CD4-positive, alpha-beta T cell treated with Interferon gamma for 1 hour (primary cell): ENCODE data around the gene GUCY2C.

Source experiments
- DNase-seq: peaks from one replicate; pipeline ENCODE4 v3.0.0-alpha.2; 2020

GUCY2C gene

DNA sequence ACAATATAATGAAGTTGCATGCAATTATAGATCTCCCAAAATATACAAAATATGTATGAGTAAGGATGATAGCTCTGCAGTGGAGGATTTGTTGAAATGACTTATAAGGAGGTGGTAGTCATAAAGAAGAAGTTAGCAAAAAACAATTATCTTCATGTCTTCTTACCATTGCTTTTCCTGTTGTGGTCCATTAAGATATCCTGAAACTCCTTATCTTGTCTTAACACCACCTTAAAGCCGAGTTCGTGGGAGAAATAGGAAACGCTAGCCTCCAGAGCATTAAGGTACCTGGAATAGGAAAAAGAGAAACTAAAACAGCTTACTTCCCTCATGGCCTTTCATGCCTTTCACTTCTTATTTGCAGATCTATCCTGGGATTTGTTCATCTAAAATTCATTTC lies 15.2 kb downstream of the GUCY2C start:
- DNase-seq, result no peak

DNA sequence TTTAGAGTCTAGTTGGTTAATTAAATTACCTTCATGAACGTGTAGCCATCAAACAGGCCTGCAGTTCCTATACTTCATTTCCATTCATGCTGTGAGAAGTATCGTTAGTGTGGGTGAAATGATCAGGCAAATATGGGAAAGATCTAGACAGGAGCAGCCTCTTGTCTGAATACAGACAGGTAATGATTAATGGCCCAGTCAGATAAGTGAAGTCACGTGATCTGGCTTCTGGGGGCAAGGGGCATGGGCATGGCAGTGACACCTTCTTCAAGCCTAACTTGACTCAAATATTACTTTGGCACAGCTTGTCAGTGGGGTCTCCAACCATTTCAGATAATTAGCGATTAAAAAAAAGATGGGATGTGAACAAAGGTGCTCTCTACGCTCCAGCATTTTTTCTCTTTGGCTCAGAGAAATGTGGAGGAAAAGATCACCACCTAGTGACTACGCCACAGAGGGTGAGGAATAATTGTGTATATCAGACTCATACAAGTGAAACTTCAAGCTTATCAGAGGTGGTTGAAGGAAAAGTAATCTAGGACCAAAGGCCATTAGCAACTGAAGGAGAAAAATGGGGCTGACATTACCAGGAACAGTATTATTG lies 17.8 kb downstream of the GUCY2C start:
- no peak for DNase-seq

DNA sequence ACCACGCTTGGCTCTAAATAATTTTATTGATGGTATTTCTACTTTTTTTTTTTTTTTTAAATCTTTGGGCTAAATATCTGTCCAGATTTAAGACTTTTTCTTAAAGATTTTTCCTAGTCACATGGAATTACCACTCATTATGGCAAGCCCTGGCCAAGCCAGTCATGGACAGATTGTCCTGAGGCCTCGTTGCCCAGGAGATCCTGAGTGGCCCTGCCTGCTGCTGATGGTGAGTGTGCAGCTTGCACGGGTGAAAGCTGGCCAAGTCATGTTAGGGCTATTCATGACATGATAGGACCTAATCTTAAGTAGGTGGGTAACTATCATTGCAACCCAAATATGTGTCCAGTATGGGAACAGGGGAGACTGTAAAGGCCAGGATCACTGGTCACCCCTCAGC lies 27.8 kb downstream of the GUCY2C start:
- DNase-seq, result no peak

DNA sequence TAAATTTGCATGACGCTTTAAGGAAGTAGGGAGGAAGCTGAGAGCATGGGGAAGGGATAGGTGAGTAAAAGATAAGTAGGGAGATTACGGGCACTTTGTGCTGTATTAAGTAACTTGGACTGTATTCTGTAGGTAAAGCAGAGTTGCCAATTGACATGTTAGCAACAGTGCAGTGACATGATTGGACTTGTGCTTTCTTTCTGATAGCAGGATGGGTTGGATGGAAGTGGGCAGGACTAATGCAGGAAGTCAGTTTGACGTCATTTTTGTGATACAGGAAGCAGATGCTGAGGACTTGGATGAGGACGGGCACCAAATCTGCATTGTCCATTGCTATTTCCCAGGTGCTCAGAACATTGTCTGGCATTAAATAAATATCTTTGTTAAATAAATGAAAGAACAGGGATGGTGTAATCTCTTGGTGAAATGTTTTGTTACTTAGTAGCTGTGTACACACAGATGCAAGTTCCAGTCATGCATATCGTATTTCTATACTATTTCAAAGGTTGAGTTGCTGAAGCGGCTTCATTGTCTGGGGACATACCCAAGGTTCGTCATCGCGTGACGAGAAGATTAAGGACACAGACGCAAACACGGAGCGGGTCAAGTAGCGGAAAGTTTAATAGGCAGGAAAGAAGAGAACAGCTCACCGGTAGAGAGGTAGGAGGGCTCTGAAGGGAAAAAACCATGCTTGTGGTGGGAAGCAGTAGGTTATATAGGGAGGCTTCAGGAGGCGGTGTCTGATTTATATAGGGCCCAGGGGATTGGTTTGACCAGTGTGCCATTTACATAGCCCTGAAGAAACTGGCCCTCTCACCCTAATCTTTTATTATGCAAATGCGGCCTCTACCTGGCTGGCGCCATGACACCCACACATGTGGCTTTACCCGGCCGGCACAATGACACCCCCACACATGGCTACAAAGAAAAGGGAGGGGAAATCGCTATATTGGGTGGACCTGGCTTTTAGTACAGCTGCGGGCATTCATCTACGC lies 30.7 kb downstream of the GUCY2C start:
- no peak for DNase-seq

DNA sequence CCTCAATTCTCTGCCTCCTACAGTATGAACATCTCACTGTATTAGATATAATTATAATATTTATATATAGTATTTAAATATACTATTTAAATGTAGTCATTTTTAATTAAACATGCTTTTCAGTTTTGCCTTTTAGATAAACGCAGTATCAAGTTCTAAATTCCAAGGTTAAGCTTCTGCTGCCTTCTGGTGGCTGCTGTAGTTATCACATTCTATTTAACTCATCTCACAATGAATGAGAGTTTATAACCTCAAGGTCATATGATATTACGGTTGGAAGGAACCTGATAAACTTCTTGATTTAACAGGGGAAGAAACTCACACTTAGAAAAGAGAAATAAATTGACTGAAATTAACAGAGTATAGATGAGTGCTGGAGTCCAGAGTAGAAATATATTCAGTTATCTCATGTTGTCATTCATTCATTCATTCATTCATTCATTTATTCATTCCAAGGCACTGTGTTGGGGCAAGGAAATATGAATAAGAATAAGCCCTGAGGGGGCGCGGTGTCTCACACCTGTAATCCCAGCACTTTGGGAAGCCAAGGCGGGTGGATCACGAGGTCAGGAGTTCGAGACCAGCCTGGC lies 31.9 kb downstream of the GUCY2C start:
- no peak for DNase-seq

DNA sequence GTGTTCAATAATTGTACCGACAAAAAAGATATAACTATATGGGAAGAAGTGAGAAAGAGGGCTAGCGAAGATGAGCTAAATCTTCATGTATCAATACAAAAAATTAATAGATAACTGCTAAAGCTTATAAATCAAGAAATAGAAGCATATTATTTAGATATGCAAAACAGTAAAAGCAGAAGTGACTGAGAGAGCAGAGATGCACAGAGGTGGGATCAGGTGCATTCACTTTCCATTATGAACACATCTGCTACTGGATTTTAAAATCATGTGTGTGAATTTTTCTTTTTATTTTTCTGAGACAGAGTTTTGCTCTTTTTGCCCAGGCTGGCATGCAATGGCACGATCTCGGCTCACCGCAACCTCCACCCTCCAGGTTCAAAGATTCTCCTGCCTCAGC lies 33.4 kb downstream of the GUCY2C start:
- DNase-seq, result no peak

DNA sequence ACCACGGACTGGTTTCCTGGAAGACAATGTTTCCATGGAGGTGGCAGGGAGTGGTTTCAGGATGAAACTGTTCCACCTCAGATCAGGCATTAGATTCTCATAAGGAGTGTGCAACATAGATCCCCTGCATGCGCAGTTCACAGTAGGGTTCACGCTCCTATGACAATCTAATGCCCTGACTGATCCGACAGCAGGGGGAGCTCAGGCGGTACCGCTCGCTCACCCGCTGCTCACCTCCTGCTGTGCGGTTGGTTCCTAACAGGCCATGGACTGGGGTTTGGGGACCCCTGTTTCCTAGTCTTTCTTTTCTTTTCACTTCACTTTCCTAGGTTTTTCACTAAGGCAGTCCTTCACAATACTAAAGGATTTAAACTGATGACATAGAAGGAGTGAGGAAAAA lies 39.6 kb downstream of the GUCY2C start:
- no peak for DNase-seq

DNA sequence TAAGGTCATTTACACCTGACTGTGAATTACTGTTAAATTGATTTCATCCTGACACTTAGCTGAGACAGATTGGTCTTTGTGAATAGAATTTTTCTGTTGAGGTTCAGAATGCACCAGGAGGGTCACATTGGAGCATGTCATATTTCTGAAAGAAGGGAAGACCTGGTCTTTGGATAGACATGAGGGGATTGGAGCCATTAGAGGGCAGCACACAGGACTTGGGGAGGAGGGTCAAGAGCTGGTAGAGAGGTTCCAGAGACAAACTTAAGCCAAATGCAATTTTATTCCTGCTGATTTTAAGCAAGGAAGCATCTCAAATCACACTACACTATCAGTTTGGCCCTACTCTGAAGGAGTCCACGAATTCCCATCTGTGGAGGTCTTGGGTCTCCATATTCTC lies 41.1 kb downstream of the GUCY2C start:
- no peak for DNase-seq

DNA sequence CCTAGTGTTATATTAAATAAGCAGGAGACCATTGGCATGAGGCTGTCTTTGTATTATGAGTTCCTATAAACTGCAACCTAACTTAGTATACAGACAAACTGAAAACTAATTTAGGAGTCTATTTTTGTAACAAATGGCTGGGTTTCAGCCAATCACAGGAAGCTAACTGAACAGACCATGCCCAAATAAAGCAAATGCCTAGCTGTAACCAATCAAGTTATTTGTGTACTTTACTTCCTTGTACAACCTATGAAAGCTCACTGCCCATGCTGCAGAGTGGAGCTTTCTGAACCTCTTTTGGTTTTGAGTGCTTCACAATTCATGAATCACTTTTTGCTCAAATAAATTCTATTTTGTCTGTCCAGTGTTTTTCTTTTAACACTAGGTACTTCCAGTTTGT lies 41.6 kb downstream of the GUCY2C start:
- no peak for DNase-seq

DNA sequence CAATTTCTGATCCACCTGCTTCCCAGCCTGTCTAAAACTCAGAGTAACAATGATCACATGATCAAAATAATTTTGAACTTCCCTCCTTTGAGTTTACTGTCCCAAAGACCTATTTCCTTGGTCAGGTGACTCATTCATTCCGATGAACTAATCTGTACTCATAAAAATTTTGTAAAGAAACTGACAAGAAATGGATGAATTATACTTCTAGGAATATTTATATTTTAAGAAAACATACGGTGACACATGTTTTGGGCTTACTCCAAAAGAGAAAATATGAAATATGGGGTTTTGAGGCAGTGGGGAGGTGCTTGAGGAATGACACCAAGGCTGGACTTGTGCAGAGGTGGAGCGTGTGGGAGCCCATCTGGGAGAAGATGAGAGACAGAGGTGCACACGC lies 42.0 kb downstream of the GUCY2C start:
- no peak for DNase-seq

DNA sequence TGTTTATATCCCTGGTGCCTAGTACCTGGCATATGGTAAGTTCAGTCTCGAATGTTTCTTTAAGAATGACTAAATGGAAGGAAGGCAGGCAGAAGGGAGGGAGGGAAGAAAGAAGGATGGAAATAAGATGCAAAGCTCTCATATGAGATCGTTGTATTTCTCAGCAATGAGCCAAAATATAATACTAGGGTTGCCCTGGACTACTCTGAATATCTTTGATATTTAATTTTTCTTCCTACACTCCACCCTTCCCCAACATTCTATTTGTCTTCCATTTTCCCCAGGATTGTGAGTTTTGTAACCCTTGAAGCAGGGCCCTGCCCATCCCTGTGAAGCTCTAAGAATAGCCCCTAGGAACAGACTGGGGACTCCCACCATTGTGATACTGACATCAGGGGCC lies 43.9 kb downstream of the GUCY2C start:
- DNase-seq, result no peak

DNA sequence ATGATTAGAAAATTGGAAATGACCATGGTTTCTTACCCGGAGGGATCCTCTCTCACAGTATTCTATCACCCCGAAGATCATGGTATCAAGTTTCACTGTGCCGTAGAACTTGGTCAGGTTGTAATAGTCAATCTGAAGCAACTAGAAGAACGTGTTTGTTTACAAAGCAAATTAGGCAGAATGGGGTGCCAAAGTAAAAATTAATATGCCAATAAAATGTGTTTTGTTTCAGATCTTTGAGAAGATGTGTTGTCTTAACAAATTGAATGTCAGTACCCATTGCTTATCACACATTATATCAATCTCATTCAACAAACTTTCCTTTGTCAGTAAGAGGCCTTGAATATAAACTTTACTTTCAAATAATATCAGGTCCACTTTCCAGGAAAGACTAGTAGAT lies 45.0 kb downstream of the GUCY2C start:
- DNase-seq, result no peak

DNA sequence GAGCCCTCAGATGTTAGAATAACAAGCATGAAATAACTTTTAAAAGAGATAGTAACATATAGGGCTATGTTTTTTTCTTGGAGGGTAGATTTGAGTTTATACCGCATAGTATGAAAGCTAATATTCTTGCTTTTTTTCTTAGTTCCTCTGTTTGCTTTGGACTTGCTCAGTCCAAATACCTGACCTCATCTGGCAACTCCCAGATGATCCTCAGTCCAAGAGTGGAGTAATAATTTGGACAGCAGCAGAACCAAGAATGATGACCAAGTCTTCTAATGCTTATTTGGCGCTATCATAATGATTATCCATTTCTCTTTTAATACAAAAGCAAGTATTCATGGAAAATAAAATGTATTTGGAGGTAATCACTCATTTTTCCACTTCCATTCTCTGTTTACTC lies 45.6 kb downstream of the GUCY2C start:
- DNase-seq, result no peak

DNA sequence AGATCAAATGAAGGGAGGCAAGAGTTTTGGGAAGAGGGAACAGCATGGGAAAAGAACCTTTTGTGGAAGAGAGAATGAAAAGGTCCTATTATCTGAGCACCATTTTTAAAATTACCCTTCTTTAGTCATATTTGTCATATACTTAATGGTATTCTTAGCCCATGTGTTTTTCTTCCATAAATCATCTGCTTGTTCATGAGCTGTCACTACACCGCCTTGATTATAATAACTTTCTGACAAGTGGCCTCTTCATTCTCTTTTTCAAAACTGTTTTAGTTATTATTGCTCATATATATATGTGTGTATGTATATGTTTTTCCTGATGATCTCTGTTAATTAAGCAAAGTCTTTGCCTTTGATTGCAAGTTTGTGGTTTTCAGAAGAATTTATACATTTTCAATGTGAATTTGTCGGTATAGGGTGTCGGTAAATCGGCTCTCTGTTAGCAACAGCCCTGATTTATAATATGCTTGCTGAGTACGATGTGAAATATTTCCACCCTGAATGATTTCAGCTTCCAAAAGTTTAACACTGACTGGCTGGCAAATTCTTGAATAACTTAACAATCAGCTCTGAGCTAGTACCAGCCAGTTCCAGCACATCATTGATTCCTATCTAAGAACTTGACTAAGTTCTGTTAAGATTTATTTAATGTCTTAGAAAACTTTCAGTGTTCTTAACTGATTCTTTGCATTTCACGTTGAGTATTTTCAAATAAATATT lies 49.2 kb downstream of the GUCY2C start:
- no peak for DNase-seq

DNA sequence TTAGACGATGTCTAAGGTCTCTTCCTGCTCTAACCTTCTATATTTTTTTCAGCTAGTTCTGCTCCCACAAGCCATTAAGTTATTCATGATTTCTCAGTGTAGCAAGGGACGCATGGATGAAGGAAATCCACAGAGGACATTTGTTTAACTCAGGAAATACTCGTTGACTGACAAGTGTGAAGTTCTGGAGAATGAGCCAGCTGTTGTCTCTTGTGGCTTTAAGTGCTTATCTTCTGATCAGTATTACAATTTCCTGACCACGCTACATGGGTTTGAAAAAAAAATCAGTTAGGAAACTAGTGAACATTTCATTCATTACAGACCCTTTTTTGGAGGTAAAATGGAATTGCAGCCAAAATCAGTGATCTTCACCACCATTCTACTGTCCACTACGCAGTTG lies 53.1 kb downstream of the GUCY2C start:
- no peak for DNase-seq

DNA sequence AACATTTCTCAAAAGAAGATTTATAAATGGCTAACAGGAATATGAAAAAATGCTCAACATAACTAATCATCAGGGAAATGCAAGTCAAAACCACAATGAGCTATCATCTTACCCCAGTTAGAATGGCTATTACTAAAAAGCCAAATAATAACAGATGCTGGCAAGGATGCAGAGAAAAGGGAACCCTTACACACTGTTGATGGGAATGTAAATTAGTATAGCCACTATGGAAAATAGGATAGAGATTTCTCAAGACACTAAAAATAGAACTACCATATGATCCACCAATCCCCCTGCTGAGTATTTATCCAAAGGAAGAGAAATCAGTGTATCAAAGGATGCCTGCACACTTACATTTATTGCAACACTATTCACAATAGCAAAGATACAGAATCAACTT lies 58.3 kb downstream of the GUCY2C start:
- DNase-seq, result no peak

DNA sequence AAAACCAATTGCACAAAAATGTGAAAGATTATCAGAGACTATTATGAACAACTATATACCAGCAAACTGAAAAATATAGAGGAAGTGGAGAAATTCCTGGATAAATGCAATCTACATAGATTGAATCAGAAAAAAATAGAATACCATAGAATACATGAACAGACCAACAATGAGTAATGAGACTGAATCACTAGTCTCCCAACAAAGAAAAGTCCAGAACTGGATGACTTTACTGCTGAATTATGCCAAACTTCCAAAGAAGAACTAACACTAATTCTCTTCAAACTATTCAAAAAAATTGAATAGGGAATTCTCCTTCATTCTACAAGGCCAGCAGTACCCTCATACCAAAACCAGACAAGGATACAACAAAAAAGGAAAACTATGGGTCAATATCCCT lies 60.6 kb downstream of the GUCY2C start:
- DNase-seq, result no peak

DNA sequence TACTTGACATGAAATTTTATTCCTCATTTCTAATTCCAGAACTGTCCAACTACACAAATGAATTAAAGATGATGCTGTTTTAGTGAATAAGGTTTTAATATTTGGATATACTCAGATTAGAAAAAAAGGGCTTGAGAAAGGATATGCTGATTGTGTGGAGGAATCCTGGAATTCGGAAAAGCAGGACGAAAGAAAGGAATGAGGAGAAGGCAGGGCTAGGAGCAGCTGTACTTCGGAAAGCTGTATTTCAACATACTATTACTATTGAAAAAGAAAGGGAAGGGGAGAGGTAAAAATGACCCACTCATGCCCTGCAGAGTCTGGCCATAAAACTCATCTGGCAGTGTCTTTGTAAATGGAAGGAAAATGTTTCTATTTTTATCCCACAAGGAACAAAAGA lies 65.6 kb downstream of the GUCY2C start:
- DNase-seq, result no peak

DNA sequence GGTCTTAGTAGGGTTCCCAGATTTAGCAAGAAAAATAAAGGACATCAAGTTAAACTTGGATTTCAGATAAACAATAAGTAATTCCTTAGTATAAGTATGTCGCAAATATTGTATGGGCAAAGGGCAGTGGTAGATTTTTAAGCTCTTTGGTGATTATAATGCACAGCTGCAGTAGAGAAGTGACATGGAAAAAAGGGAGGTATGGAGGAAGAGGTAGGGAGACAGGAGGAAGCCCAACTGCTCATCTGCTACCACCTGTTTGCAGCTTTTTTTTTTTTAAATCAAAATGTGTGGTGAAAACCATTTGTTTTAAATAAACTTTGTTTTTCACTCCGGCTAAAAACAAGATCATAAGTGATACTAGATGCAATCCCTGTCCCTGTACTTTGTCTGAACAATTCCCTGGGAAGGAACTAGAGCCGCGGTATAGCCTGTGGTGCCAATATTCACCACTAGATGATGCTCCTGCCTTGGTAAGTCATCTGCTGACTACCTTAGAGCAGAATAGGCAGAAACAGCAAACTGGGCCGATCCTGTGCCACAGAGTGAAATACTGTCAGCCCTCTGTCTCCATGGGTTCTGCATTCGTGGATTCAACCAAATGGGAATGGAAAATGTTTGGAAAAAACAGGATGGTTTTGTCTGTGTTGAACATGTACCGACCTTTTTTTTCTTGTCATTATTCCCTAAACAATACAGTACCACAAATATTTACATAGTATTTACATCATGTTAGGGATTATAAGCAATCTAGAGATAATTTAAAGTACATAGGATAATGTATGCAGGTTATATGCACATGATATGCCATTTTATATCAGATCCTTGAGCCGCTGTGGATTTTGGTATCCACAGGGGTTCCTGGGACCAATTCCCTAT lies 66.3 kb downstream of the GUCY2C start:
- peak; percentile 55 for DNase-seq

DNA sequence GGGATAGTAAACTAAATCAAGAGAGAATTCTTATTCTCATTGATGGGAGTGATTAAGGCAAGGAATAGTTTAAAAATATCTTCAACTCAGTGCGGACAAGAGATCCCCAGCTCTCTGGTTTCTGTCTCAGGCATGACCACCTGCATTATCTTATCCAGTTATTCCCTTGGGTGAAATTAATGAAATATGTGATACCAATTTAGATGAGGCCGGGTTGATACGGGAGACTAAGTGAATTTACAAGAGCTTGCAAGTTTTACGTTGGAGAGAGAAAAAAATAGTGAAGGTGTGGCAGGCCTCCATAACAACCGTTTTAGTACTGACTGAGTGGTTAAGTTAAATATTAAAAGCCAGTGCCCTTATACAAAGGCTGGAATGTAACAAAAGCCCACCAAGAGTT lies 67.6 kb downstream of the GUCY2C start:
- no peak for DNase-seq

DNA sequence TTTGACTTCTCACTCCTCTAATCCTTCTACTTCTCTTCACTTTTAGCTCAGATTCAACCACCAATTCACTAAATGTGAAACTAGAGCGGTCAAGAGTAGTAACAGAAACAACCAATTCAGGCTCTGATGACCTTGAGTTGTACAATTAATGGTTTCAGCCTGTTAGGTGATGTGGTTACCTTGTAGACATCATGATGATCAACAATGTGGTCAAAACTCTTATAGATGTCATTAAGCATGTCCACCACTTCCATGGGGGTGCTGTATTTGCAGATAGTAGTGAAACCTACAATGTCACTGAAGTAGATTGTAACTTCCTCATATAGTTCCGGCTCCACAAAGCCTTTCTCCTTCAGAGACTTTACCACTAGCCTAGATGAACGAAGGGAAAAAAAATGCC lies 74.6 kb downstream of the GUCY2C start:
- no peak for DNase-seq

DNA sequence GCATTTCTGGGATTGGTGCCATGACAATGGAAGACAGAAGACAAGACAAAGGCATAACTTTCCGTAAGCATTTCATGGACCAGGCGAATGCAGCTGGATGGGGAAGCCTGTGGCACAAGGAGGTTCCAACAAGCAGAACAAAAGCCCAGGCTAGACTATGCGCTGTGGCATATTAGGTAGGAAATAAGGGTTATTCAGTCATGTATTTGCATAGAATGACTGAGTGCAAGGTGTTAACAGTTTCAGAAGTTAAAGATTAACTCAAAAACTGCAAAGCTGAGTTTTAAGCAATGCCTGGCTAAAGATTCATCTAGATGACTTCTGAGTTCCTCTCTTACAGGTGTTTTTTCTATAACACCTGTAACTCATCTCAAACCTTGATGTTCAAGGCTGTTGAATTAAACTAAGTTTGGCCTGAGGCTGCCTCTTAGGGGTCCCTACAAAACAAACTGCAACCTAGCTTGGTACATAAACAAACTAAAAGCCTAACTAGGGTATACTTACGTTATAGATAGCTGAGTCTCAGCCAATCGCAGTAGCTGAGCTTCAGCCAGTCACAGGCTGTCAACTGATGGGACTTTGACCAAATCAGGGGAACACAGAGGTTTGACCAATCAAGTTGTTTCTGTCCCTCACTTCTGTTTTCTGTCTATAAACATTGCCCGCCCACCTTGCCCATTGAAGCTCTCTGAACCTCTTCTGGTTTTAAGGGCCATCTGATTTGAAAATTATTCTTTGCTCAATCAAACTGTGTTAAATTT lies 76.5 kb downstream of the GUCY2C start:
- DNase-seq, result no peak
